ENCODE measurements around the gene XRN1. TPM values are rescaled to one million over a fixed set of nuclear protein-coding genes. Genes with fewer than 3 reads are reported as not detected.
"Not testable (repeated sequence)": the region's sequence is repeated elsewhere in the genome, so short reads cannot be mapped to it uniquely, and the experiment has no call there.

Gene XRN1
- total RNA-seq, 1 donor from 2014 or later: 35.3 TPM

GRCh38 chr3:142337994-142338393 lies 109.8 kb downstream of the XRN1 start:
- no peak for DNase-seq (ENCODE audit: low spot score)

- no peak for DNase-seq (ENCODE audit: low spot score)
Observed at GRCh38 chr3:142332390-142332789, 115.4 kb downstream of the XRN1 start.

GRCh38 chr3:142324275-142324953 lies 123.4 kb downstream of the XRN1 start:
- DNase-seq (ENCODE audit: low spot score): not testable (repeated sequence)

- DNase-seq (ENCODE audit: low spot score): no peak
Observed at GRCh38 chr3:142319912-142320311, 127.9 kb downstream of the XRN1 start.

- no peak for DNase-seq (ENCODE audit: low spot score)
Observed at GRCh38 chr3:142319094-142319493, 128.7 kb downstream of the XRN1 start.

- no peak for DNase-seq (ENCODE audit: low spot score)
Observed at GRCh38 chr3:142318331-142318730, 129.5 kb downstream of the XRN1 start.

GRCh38 chr3:142315978-142316388 lies 131.9 kb downstream of the XRN1 start:
- not testable (repeated sequence) for DNase-seq (ENCODE audit: low spot score)

GRCh38 chr3:142315083-142315482 lies 132.8 kb downstream of the XRN1 start:
- no peak for DNase-seq (ENCODE audit: low spot score)

GRCh38 chr3:142310439-142310838 lies 137.4 kb downstream of the XRN1 start:
- no peak for DNase-seq (ENCODE audit: low spot score)

- DNase-seq (ENCODE audit: low spot score): not testable (repeated sequence)
Observed at GRCh38 chr3:142302847-142303246, 145.0 kb downstream of the XRN1 start.

GRCh38 chr3:142298626-142299025 lies 149.2 kb downstream of the XRN1 start:
- no peak for DNase-seq (ENCODE audit: low spot score)

- DNase-seq (ENCODE audit: low spot score): no peak
Observed at GRCh38 chr3:142296507-142296906, 151.3 kb downstream of the XRN1 start.

- DNase-seq (ENCODE audit: low spot score): no peak
Observed at GRCh38 chr3:142287866-142288638, 159.8 kb downstream of the XRN1 start.

GRCh38 chr3:142285083-142285517 lies 162.7 kb downstream of the XRN1 start:
- no peak for DNase-seq (ENCODE audit: low spot score)

GRCh38 chr3:142282503-142282902 lies 165.3 kb downstream of the XRN1 start:
- DNase-seq (ENCODE audit: low spot score): no peak

GRCh38 chr3:142281474-142281873 lies 166.4 kb downstream of the XRN1 start:
- no peak for DNase-seq (ENCODE audit: low spot score)

- peak; percentile 57 for DNase-seq (ENCODE audit: low spot score)
Observed at GRCh38 chr3:142279965-142280590, 167.8 kb downstream of the XRN1 start.

GRCh38 chr3:142278451-142278850 lies 169.4 kb downstream of the XRN1 start:
- no peak for DNase-seq (ENCODE audit: low spot score)

GRCh38 chr3:142276781-142277180 lies 171.1 kb downstream of the XRN1 start:
- DNase-seq (ENCODE audit: low spot score): no peak

- no peak for DNase-seq (ENCODE audit: low spot score)
Observed at GRCh38 chr3:142275856-142276255, 172.0 kb downstream of the XRN1 start.

GRCh38 chr3:142274908-142275307 lies 172.9 kb downstream of the XRN1 start:
- no peak for DNase-seq (ENCODE audit: low spot score)

GRCh38 chr3:142273501-142273900 lies 174.3 kb downstream of the XRN1 start:
- DNase-seq (ENCODE audit: low spot score): no peak
